ENCODE measurements around the gene HSPB7.
A peak's percentile ranks its signal among the peaks of the same experiment; 100 is the strongest.
"Not testable (repeated sequence)": the region's sequence is repeated elsewhere in the genome, so short reads cannot be mapped to it uniquely, and the experiment has no call there.

Gene HSPB7

GRCh38 chr1:16023050-16023653 lies 5.3 kb upstream of the HSPB7 start:
- H3K27ac ChIP-seq (ENCODE audit: low read depth in 2 of 2, low read length in 2 of 2), result no peak overlapping the region
- H3K9ac ChIP-seq (ENCODE audit: low read depth in 1 of 2, low read length in 2 of 2), result no peak overlapping the region

GRCh38 chr1:16022393-16022792 lies 4.5 kb upstream of the HSPB7 start:
- Histone ChIP-seq H3K9ac (ENCODE audit: low read depth in 1 of 2, low read length in 2 of 2) (no peak overlapping the region), H3K9me3 (ENCODE audit: control insufficient read depth in 2 of 2, low read length in 2 of 2) (no peaks in the 10 kb centered on the region), H3K4me1 (ENCODE audit: control insufficient read depth in 2 of 2, insufficient read depth in 2 of 2, low read length in 2 of 2) (peaks cover 7 to 10% of the 10 kb centered on the region in 2 donors), H3K27ac (ENCODE audit: low read depth in 2 of 2, low read length in 2 of 2) (no peak overlapping the region), H3K27me3 (ENCODE audit: control insufficient read depth in 2 of 2, insufficient read depth in 2 of 2, low read length in 2 of 2) (peaks cover 0 to 26% of the 10 kb centered on the region in 2 donors), H3K36me3 (ENCODE audit: control insufficient read depth in 2 of 2, insufficient read depth in 2 of 2, low read length in 2 of 2) (no peaks in the 10 kb centered on the region), H3K4me3 (ENCODE audit: low read length in 2 of 2) (no peak overlapping the region)

More at GRCh38 chr1:16023050-16023653, 5.3 kb upstream of the HSPB7 start:
- H3K9me3 ChIP-seq (ENCODE audit: control insufficient read depth in 2 of 2, low read length in 2 of 2), result no peaks in the 10 kb centered on the region
- H3K4me3 ChIP-seq (ENCODE audit: low read length in 2 of 2), result no peak overlapping the region
- peaks cover 0 to 27% of the 10 kb centered on the region in 2 donors for H3K27me3 ChIP-seq (ENCODE audit: control insufficient read depth in 2 of 2, insufficient read depth in 2 of 2, low read length in 2 of 2)
- peaks cover 4 to 8% of the 10 kb centered on the region in 2 donors for H3K4me1 ChIP-seq (ENCODE audit: control insufficient read depth in 2 of 2, insufficient read depth in 2 of 2, low read length in 2 of 2)
- no peaks in the 10 kb centered on the region for H3K36me3 ChIP-seq (ENCODE audit: control insufficient read depth in 2 of 2, insufficient read depth in 2 of 2, low read length in 2 of 2)

DNA sequence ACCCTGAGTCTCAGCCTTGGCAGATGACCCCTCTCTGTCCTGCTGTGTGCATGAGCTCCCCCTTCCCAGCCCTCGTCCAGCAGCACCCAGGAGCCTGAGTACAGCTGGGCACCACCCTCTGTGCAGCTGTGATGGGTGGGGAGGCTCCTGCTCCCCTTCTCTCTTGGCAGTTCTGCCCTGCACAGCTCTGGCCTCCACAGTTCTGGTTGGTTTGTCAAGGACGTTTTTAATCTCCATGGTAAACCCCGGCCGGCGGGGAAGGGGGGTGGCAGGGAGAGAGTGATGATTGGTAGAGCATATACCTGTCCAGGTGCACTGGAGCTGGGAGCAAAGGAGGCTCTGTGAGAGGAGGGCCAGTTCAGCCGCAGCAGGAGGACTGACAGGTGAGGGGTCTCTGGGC lies 3.8 kb upstream of the HSPB7 start, which contains the start of gene CLCNKA:
TSS of gene CLCNKA (plus strand) at position 356 of the 400 bp plus-strand sequence. CDS start 584 bp downstream, outside the sequence.
- Histone ChIP-seq H3K4me3 (ENCODE audit: low read length in 2 of 2) (no peak within 1 kb of the TSS), H3K9me3 (ENCODE audit: control insufficient read depth in 2 of 2, low read length in 2 of 2) (no peaks in the 10 kb centered on the region), H3K9ac (ENCODE audit: low read depth in 1 of 2, low read length in 2 of 2) (no peak within 1 kb of the TSS), H3K36me3 (ENCODE audit: control insufficient read depth in 2 of 2, insufficient read depth in 2 of 2, low read length in 2 of 2) (no peaks in the 10 kb centered on the region), H3K27ac (ENCODE audit: low read depth in 2 of 2, low read length in 2 of 2) (no peak within 1 kb of the TSS), H3K4me1 (ENCODE audit: control insufficient read depth in 2 of 2, insufficient read depth in 2 of 2, low read length in 2 of 2) (peaks cover 8 to 10% of the 10 kb centered on the region in 2 donors), H3K27me3 (ENCODE audit: control insufficient read depth in 2 of 2, insufficient read depth in 2 of 2, low read length in 2 of 2) (peaks cover 0 to 26% of the 10 kb centered on the region in 2 donors)

- H3K9me3 ChIP-seq (ENCODE audit: control insufficient read depth in 2 of 2, low read length in 2 of 2); H3K36me3 ChIP-seq (ENCODE audit: control insufficient read depth in 2 of 2, insufficient read depth in 2 of 2, low read length in 2 of 2); H3K4me3 ChIP-seq (ENCODE audit: low read length in 2 of 2); H3K9ac ChIP-seq (ENCODE audit: low read depth in 1 of 2, low read length in 2 of 2); H3K27ac ChIP-seq (ENCODE audit: low read depth in 2 of 2, low read length in 2 of 2): not testable (repeated sequence)
- H3K4me1 ChIP-seq (ENCODE audit: control insufficient read depth in 2 of 2, insufficient read depth in 2 of 2, low read length in 2 of 2), result peaks cover 8 to 10% of the 10 kb centered on the region in 2 donors
- peaks cover 0 to 26% of the 10 kb centered on the region in 2 donors for H3K27me3 ChIP-seq (ENCODE audit: control insufficient read depth in 2 of 2, insufficient read depth in 2 of 2, low read length in 2 of 2)
Observed at GRCh38 chr1:16020878-16021277, 3.0 kb upstream of the HSPB7 start.

GRCh38 chr1:16020325-16020724 lies 2.5 kb upstream of the HSPB7 start:
- no peaks in the 10 kb centered on the region for H3K9me3 ChIP-seq (ENCODE audit: control insufficient read depth in 2 of 2, low read length in 2 of 2)
- peaks cover 8 to 10% of the 10 kb centered on the region in 2 donors for H3K4me1 ChIP-seq (ENCODE audit: control insufficient read depth in 2 of 2, insufficient read depth in 2 of 2, low read length in 2 of 2)
- no peak overlapping the region for H3K4me3 ChIP-seq (ENCODE audit: low read length in 2 of 2)
- no peak overlapping the region for H3K27ac ChIP-seq (ENCODE audit: low read depth in 2 of 2, low read length in 2 of 2)
- H3K9ac ChIP-seq (ENCODE audit: low read depth in 1 of 2, low read length in 2 of 2), result no peak overlapping the region
- H3K27me3 ChIP-seq (ENCODE audit: control insufficient read depth in 2 of 2, insufficient read depth in 2 of 2, low read length in 2 of 2), result peaks cover 0 to 26% of the 10 kb centered on the region in 2 donors
- no peaks in the 10 kb centered on the region for H3K36me3 ChIP-seq (ENCODE audit: control insufficient read depth in 2 of 2, insufficient read depth in 2 of 2, low read length in 2 of 2)

DNA sequence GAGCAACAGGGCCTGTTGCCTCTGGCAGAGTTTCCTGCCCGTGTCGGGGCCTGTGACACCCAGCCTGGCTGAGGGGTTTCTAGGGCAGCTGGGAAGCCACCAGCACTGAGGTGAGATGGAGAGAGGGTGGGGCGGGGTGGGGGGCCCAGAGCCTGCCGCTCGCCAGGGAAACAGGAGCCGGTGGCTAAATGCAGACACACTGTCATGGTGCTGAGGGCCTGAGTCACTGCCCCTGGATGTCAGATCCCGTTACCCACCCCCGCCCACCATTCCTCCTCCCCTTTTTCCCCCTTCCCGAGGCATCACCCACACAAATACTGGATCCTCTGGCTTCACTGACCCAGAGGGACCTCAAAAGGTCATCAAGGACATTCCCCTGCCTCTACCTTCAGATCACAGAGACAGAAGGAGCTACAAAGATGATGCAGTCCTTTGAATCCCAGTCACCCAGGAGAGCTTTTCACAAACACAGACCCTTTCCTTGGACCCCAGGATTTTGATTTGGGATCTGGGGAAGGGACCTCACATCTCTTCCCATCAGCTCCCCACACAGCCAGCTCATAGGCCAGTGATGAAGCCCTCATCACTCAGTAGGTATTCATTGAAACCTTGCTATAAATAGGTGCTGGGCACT lies 1.9 kb upstream of the HSPB7 start:
- H3K27ac ChIP-seq (ENCODE audit: low read depth in 2 of 2, low read length in 2 of 2), result peak overlapping the region in 1 of 2 donors; percentile 76
- peaks cover 0 to 21% of the 10 kb centered on the region in 2 donors for H3K27me3 ChIP-seq (ENCODE audit: control insufficient read depth in 2 of 2, insufficient read depth in 2 of 2, low read length in 2 of 2)
- H3K9ac ChIP-seq (ENCODE audit: low read depth in 1 of 2, low read length in 2 of 2), result no peak overlapping the region
- H3K36me3 ChIP-seq (ENCODE audit: control insufficient read depth in 2 of 2, insufficient read depth in 2 of 2, low read length in 2 of 2), result no peaks in the 10 kb centered on the region
- peaks cover 10% of the 10 kb centered on the region in 2 donors for H3K4me1 ChIP-seq (ENCODE audit: control insufficient read depth in 2 of 2, insufficient read depth in 2 of 2, low read length in 2 of 2)
- no peaks in the 10 kb centered on the region for H3K9me3 ChIP-seq (ENCODE audit: control insufficient read depth in 2 of 2, low read length in 2 of 2)
- no peak overlapping the region for H3K4me3 ChIP-seq (ENCODE audit: low read length in 2 of 2)

DNA sequence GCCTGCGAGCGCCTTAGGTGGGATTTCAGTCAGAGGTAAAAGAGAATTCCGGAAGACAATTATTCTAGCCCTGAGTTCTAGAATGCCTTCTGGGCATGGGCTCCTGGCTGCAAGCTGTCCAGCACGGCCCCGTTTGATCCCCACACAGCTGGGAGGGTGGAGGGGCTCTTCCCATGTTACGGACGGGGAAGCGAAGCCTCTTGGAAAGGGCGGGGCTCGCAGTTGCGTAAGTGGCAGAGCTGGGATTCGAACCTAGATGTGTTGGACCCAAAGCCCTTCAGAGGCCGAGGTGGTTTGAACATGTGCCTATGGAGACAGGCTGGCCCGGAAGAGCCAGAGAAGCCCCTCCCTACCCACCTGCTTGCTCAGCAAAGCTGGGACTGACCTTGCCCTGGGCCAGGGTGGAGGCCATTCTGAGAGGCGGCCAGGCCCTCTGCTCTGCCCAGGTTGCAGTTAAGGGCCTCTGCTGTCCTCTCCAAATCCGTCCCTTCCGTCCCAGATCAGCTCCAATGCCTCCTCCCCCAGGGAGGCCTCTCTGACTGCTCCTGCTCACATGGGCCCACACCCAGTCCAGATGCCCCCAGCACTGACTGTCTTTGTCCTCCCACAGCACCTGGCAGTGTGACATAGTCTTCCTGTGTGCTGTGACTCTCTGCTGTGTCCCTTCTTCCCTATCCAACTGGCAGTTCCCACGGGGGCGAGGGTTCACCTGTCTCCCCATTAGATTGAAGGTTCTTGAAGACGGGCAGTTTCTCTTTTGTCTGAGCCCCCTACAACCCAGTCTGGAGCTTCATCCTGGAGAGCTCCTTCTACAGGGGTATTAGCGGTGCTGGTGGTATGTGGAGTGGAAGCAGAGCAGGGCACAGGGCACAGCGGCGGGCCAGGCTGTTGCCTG lies 1.2 kb upstream of the HSPB7 start:
- no peaks in the 10 kb centered on the region for H3K9me3 ChIP-seq (ENCODE audit: control insufficient read depth in 2 of 2, low read length in 2 of 2)
- peaks cover 0 to 19% of the 10 kb centered on the region in 2 donors for H3K27me3 ChIP-seq (ENCODE audit: control insufficient read depth in 2 of 2, insufficient read depth in 2 of 2, low read length in 2 of 2)
- H3K36me3 ChIP-seq (ENCODE audit: control insufficient read depth in 2 of 2, insufficient read depth in 2 of 2, low read length in 2 of 2), result no peaks in the 10 kb centered on the region
- peak overlapping the region; percentile 65 to 76 for H3K27ac ChIP-seq (ENCODE audit: low read depth in 2 of 2, low read length in 2 of 2)
- peaks cover 10 to 12% of the 10 kb centered on the region in 2 donors for H3K4me1 ChIP-seq (ENCODE audit: control insufficient read depth in 2 of 2, insufficient read depth in 2 of 2, low read length in 2 of 2)
- peak overlapping the region in 1 of 2 donors; percentile 6 for H3K9ac ChIP-seq (ENCODE audit: low read depth in 1 of 2, low read length in 2 of 2)
- H3K4me3 ChIP-seq (ENCODE audit: low read length in 2 of 2), result no peak overlapping the region

DNA sequence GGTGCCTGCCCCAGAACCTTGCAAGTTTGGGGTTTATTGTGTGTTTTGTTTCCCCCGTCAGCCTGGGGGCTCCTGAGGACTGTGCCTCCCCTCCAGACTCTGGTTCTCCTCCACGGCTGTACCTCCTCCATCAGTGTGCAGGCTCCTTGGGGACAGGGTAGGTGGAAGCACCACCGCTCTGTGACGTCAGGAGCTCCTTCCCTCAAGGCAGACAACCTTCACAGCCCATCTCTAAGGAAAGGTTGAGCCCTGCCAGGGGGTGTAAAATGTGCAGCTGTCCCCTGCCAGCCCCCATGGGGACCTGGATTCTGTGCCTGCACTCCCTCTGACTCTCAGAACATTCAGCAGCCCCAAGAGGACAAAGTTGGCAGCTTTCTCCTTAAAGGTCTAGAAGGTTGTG lies 465 bp upstream of the HSPB7 start:
- peaks cover 10 to 19% of the 10 kb centered on the region in 2 donors for H3K4me1 ChIP-seq (ENCODE audit: control insufficient read depth in 2 of 2, insufficient read depth in 2 of 2, low read length in 2 of 2)
- no peak overlapping the region for H3K4me3 ChIP-seq (ENCODE audit: low read length in 2 of 2)
- H3K36me3 ChIP-seq (ENCODE audit: control insufficient read depth in 2 of 2, insufficient read depth in 2 of 2, low read length in 2 of 2), result no peaks in the 10 kb centered on the region
- H3K9ac ChIP-seq (ENCODE audit: low read depth in 1 of 2, low read length in 2 of 2), result peak overlapping the region in 1 of 2 donors; percentile 36
- H3K27me3 ChIP-seq (ENCODE audit: control insufficient read depth in 2 of 2, insufficient read depth in 2 of 2, low read length in 2 of 2), result peaks cover 0 to 13% of the 10 kb centered on the region in 2 donors
- H3K27ac ChIP-seq (ENCODE audit: low read depth in 2 of 2, low read length in 2 of 2), result peak overlapping the region; percentile 65 to 76
- no peaks in the 10 kb centered on the region for H3K9me3 ChIP-seq (ENCODE audit: control insufficient read depth in 2 of 2, low read length in 2 of 2)

DNA sequence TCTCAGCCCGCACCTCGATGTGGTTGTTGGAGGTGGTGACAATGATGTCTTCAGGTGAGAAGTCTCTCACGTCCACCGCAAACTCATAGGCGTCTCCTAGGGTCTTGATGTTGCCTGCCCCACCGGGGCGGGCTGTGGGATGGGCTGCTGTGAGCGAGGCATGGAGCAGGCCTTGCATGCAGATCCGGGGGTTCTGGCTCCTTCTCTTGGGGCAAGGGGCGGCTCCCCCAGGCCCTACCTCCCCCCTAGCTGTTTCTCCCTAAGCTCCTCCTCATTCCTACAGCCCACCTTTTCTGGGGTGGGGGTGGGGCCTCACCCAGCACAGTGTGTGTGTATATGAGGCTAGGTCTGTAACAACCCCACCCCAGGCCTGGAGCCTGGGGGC lies 775 bp downstream of the HSPB7 start:
- Histone ChIP-seq H3K27ac (ENCODE audit: low read depth in 2 of 2, low read length in 2 of 2) (peak overlapping the region; percentile 65 to 76), H3K4me1 (ENCODE audit: control insufficient read depth in 2 of 2, insufficient read depth in 2 of 2, low read length in 2 of 2) (peaks cover 14 to 24% of the 10 kb centered on the region in 2 donors), H3K36me3 (ENCODE audit: control insufficient read depth in 2 of 2, insufficient read depth in 2 of 2, low read length in 2 of 2) (no peaks in the 10 kb centered on the region), H3K27me3 (ENCODE audit: control insufficient read depth in 2 of 2, insufficient read depth in 2 of 2, low read length in 2 of 2) (peaks cover 0 to 3% of the 10 kb centered on the region in 2 donors), H3K9ac (ENCODE audit: low read depth in 1 of 2, low read length in 2 of 2) (peak overlapping the region in 1 of 2 donors; percentile 54), H3K9me3 (ENCODE audit: control insufficient read depth in 2 of 2, low read length in 2 of 2) (no peaks in the 10 kb centered on the region), H3K4me3 (ENCODE audit: low read length in 2 of 2) (no peak overlapping the region)

All from mucosa of rectum (tissue), 2 donors.